IMR-90 (cell line): Measurements from ENCODE around the gene BCAS3. TPM values are rescaled to one million over a fixed set of nuclear protein-coding genes. Genes with fewer than 3 reads are reported as not detected.
A peak's percentile ranks its signal among the peaks of the same experiment; 100 is the strongest.

Experiments used
- ATAC-seq: fragments of 200-7000 bp; cut with Tn5 transposase; 2 replicates; pipeline ENCODE4 v1.9.1; 2020; ENCODE audit warnings: low read depth, mild to moderate bottlenecking, moderate library complexity
- BruUV-seq: library from RNA; stranded (reverse); fragments of 400-500 nt; replicated peaks from 2 replicates; lab custom pipeline; 2021; lab: Mats Ljungman, UMichigan
- CTCF ChIA-PET: fragments of 300-600 bp; formaldehyde crosslinking; extraction: SDS; loops from one replicate; lab custom pipeline; 2021; ENCODE audit warnings: antibody characterized with exemption; lab: Yijun Ruan, JAX
- POLR2A ChIA-PET: fragments of 300-600 bp; sonication (Branson Sonifier 250); formaldehyde crosslinking; loops from one replicate; lab custom pipeline; 2022; ENCODE audit warnings: antibody characterized with exemption; ENCODE audit not compliant: unreplicated experiment; lab: Charles Lee
- DNase-seq: peaks from one replicate; pipeline ENCODE4 v3.0.0; 2013
- H2AFZ ChIP-seq: replicated peaks from 2 replicates; pipeline ENCODE3; 2013; ENCODE audit warnings: low read length, mild to moderate bottlenecking; ENCODE audit not compliant: poor library complexity
- H2AK5ac ChIP-seq: 2 replicates; pipeline ENCODE4 v1.6.1; 2013; ENCODE audit warnings: low read depth, low read length, inconsistent platforms
- H2AK9ac ChIP-seq: replicated peaks from 2 replicates; pipeline ENCODE3; 2013; ENCODE audit warnings: mild to moderate bottlenecking, low read depth, low read length, moderate library complexity; ENCODE audit not compliant: poor library complexity
- H2BK120ac ChIP-seq: 2 replicates; pipeline ENCODE4 v1.6.1; 2013; ENCODE audit warnings: low read depth, low read length, inconsistent platforms
- H2BK15ac ChIP-seq: 3 replicates; pipeline ENCODE4 v1.6.1; 2013; ENCODE audit warnings: low read depth, low read length, inconsistent platforms
- H2BK20ac ChIP-seq: 2 replicates; pipeline ENCODE4 v1.6.1; 2013; ENCODE audit warnings: low read depth, mild to moderate bottlenecking, inconsistent platforms, low read length, moderate library complexity
- H2BK5ac ChIP-seq: 2 replicates; pipeline ENCODE4 v1.6.1; 2013; ENCODE audit warnings: mild to moderate bottlenecking, low read depth, low read length, inconsistent platforms; ENCODE audit not compliant: poor library complexity, severe bottlenecking
- H3K14ac ChIP-seq: replicated peaks from 2 replicates; pipeline ENCODE4 v1.6.1; 2013; ENCODE audit warnings: low read depth, low read length, inconsistent platforms
- H3K18ac ChIP-seq: 2 replicates; pipeline ENCODE4 v1.6.1; 2013; ENCODE audit warnings: low read depth, low read length, control low read depth
- H3K23ac ChIP-seq: 2 replicates; pipeline ENCODE4 v1.6.1; 2013; ENCODE audit warnings: low read depth, low read length, inconsistent platforms
- H3K27ac ChIP-seq: 2 replicates; pipeline ENCODE4 v1.5.1; 2013; ENCODE audit warnings: mild to moderate bottlenecking, control low read depth, low read length; ENCODE audit not compliant: insufficient read depth
- H3K27me3 ChIP-seq: 2 replicates; pipeline ENCODE4 v1.6.1; 2013; ENCODE audit warnings: low read length; ENCODE audit not compliant: control insufficient read depth, insufficient read depth
- H3K36me3 ChIP-seq: 2 replicates; pipeline ENCODE4 v1.6.1; 2013; ENCODE audit warnings: low read length, mixed read lengths; ENCODE audit not compliant: control insufficient read depth, insufficient read depth
- H3K4ac ChIP-seq: 2 replicates; pipeline ENCODE4 v1.6.1; 2013; ENCODE audit warnings: low read depth, low read length, inconsistent platforms
- H3K4me1 ChIP-seq: 2 replicates; pipeline ENCODE4 v1.6.1; 2013; ENCODE audit warnings: low read length, mixed read lengths; ENCODE audit not compliant: control insufficient read depth, insufficient read depth
- H3K4me2 ChIP-seq: 2 replicates; pipeline ENCODE4 v1.6.1; 2013; ENCODE audit warnings: low read depth, mild to moderate bottlenecking, control low read depth, low read length, moderate library complexity
- H3K4me3 ChIP-seq: 2 replicates; pipeline ENCODE4 v1.5.1; 2013; ENCODE audit warnings: low read depth, mild to moderate bottlenecking, control low read depth, low read length, moderate library complexity; ENCODE audit not compliant: insufficient read depth
- H3K56ac ChIP-seq: 2 replicates; pipeline ENCODE4 v1.6.1; 2013; ENCODE audit warnings: low read length, inconsistent platforms; ENCODE audit not compliant: insufficient read depth; ENCODE audit errors: extremely low read depth
- H3K79me1 ChIP-seq, 2 experiments: 2 replicates each; pipeline ENCODE4 v1.6.1; 2013; ENCODE audit warnings: low read length in 2 of 2, inconsistent platforms in 1 of 2, low read depth in 1 of 2
- H3K9ac ChIP-seq: 2 replicates; pipeline ENCODE4 v1.6.1; 2013; ENCODE audit warnings: low read depth, low read length, control low read depth
- H3K9me1 ChIP-seq: 2 replicates; pipeline ENCODE4 v1.6.1; 2013; ENCODE audit warnings: low read length, inconsistent platforms; ENCODE audit not compliant: insufficient read depth
- H3K9me3 ChIP-seq: 2 replicates; pipeline ENCODE4 v1.6.1; 2013; ENCODE audit warnings: low read length; ENCODE audit not compliant: control insufficient read depth, insufficient read depth
- H4K20me1 ChIP-seq: 2 replicates; pipeline ENCODE4 v1.6.1; 2013; ENCODE audit warnings: low read length, inconsistent platforms; ENCODE audit not compliant: insufficient read depth
- H4K5ac ChIP-seq: 2 replicates; pipeline ENCODE4 v1.6.1; 2013; ENCODE audit warnings: mild to moderate bottlenecking, low read depth, low read length, control low read depth
- H4K8ac ChIP-seq, 2 experiments: 2 replicates each; pipeline ENCODE4 v1.6.1; 2013; ENCODE audit warnings: low read depth in 2 of 2, low read length in 2 of 2, control low read depth in 1 of 2, inconsistent platforms in 1 of 2
- H4K91ac ChIP-seq: 2 replicates; pipeline ENCODE4 v1.6.1; 2013; ENCODE audit warnings: low read depth, low read length, inconsistent platforms; ENCODE audit not compliant: insufficient read depth
- CEBPB ChIP-seq: IDR thresholded peaks from 2 replicates; pipeline ENCODE4 v1.6.1; 2012; ENCODE audit warnings: low read depth, low read length, improper control_type of control experiment
- SMC3 ChIP-seq: fragments of 150-350 bp; IDR thresholded peaks from 2 replicates; pipeline ENCODE4 v1.6.1; 2016; ENCODE audit warnings: low read depth, mild to moderate bottlenecking, antibody characterized with exemption, low read length, moderate library complexity
- WGBS, 2 experiments: methylation state at CpG; one replicate each; pipeline versions ENCODE4 v1.1.5 to v1.1.7; 2013; ENCODE audit warnings: missing lambda C conversion rate in 2 of 2; ENCODE audit not compliant: insufficient read length in 1 of 2; ENCODE audit errors: extremely low coverage in 2 of 2; 5-methylcytosine and 5-hydroxymethylcytosine counted together
- dilution Hi-C: fragments of 300-500 bp; cut with HindIII; formaldehyde crosslinking; loops from one replicate; pipeline ENCODE4 v1.14.3; 2018; ENCODE audit warnings: low sequenced_read_pairs; ENCODE audit not compliant: unreplicated experiment
- in situ Hi-C: fragments of 300-500 bp; cut with MboI; formaldehyde crosslinking; loops from 3 replicates; pipeline ENCODE4 v1.14.3; 2019; ENCODE audit warnings: low sequenced_read_pairs, inconsistent platforms, mixed read lengths
- intact Hi-C: fragments of 100-400 bp; cut with micrococcal nuclease; formaldehyde crosslinking; loops from 2 replicates; pipeline ENCODE4 v1.10.0; 2022
- polyA plus RNA-seq, 3 experiments: library from polyadenylated mRNA; depleted of rRNA; stranded (reverse); fragments of >200 nt; gene quantifications; 2 replicates each; pipeline ENCODE4 v1.2.3, GENCODE V29; 2012; ENCODE audit warnings: low replicate concordance in 1 of 3
- total RNA-seq: library from RNA; depleted of rRNA; stranded (reverse); fragments of >200 nt; gene quantifications from 2 replicates; pipeline ENCODE4 v1.2.3, GENCODE V29; 2012

The BCAS3 gene
- total and polyA plus RNA-seq, 2 of the 4 experiments (the other 2 are of a cell fraction), result 6.3 to 27.1 TPM

DNA sequence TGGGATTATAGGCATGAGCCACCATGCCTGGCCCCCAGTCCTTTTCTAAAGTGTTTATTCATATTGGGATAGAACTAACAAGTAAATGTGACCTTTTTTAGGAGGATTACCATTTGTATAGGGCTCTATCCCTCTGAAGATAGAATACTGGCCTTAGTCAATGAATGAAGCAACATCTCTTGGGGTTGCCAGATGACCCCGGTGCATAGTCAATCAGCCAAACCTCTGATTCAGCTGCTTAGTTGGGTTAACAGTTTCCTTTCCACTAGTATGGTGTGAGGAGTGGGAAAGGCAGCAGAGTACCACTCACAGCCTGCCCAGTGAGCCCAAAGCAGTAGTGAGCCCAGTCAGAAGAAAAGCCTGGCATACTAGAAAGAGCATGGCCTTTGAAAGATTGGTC, 627.4 kb downstream of the BCAS3 start:
- Histone ChIP-seq H2BK15ac (peak overlapping the region; percentile 96), H2AK5ac (peak overlapping the region; percentile 86), H3K27me3 (no peaks in the 10 kb centered on the region), H2BK5ac (peak overlapping the region; percentile 57), H3K79me1 (peaks cover 0 to 26% of the 10 kb centered on the region in 2 experiments; a peak in 2 of 4 replicates), H3K36me3 (no peaks in the 10 kb centered on the region), H2BK120ac (peak overlapping the region; percentile 88), H3K4me1 (peaks cover 41% of the 10 kb centered on the region), H3K9ac (no peak overlapping the region), H2AK9ac (peak overlapping the region; percentile 13), H3K4me2 (no peak overlapping the region), H4K20me1 (no peaks in the 10 kb centered on the region), H3K56ac (no peak overlapping the region), H3K9me1 (peaks cover 27% of the 10 kb centered on the region), H4K5ac (peak overlapping the region; percentile 44), H3K27ac (peak overlapping the region; percentile 69), H3K18ac (peak overlapping the region; percentile 67), H3K4me3 (no peak overlapping the region), H3K9me3 (no peaks in the 10 kb centered on the region), H3K4ac (peak overlapping the region; percentile 85), H2AFZ (peak overlapping the region; percentile 36), H3K23ac (peak overlapping the region; percentile 80), H3K14ac (peak overlapping the region; percentile 87), H4K91ac (peak overlapping the region; percentile 67), H4K8ac (peak overlapping the region in 1 of 2 experiments; percentile 76), H2BK20ac (peak overlapping the region; percentile 91)
- WGBS, 2 experiments, result no CpG with 5 or more reads among the region's 1 CpG
- ChIA-PET POLR2A (no interaction called here), CTCF (no interaction called here)
- BruUV-seq, result no TSS peak
- TF ChIP-seq SMC3 (no peak), CEBPB (peak; percentile 79)
- DNase-seq (peak; percentile 69), ATAC-seq (no peak)
- intact Hi-C loops, result loop anchor here (5.0 kb wide), 2 partner anchors 148 to 303 kb away; no protein-coding TSS in a partner anchor
- dilution Hi-C loops, result no loop called here
- in situ Hi-C loops, result loop anchor here (5.0 kb wide), 1 partner anchor 103 kb away; no protein-coding TSS in a partner anchor
